Ascending aorta (tissue), 2 donors: Measurements from ENCODE around the gene BICDL1. TPM values are rescaled to one million over a fixed set of nuclear protein-coding genes. Genes with fewer than 3 reads are reported as not detected.

Experiments used
- DNase-seq, 2 donors: peaks; one replicate each; pipeline ENCODE4 v3.0.0-alpha.2; 2019; ENCODE audit warnings: low spot score in 2 of 2
- H3K27ac ChIP-seq, 2 donors: fragments of 200-600 bp; sonication (generic); one replicate each; pipeline ENCODE4 v1.5.1; 2016 to 2017; ENCODE audit warnings: mild to moderate bottlenecking in 1 of 2
- H3K27me3 ChIP-seq: fragments of 200-600 bp; sonication (generic); one replicate; pipeline ENCODE4 v1.5.1; 2017
- H3K36me3 ChIP-seq, 2 donors: fragments of 200-600 bp; sonication (generic); one replicate each; pipeline ENCODE4 v1.5.1; 2016
- H3K4me1 ChIP-seq, 2 donors: fragments of 200-600 bp; sonication (generic); one replicate each; pipeline ENCODE4 v1.5.1; 2016 to 2017; ENCODE audit warnings: mild to moderate bottlenecking in 1 of 2
- H3K4me3 ChIP-seq, 2 donors: fragments of 200-600 bp; sonication (generic); one replicate each; pipeline ENCODE4 v1.5.1; 2016 to 2017; ENCODE audit warnings: mild to moderate bottlenecking in 1 of 2
- H3K9me3 ChIP-seq, 2 donors: fragments of 200-600 bp; sonication (generic); one replicate each; pipeline ENCODE4 v1.5.1; 2016
- CTCF ChIP-seq, 3 experiments: fragments of 200-600 bp in 2 of 3; fragments of 450-650 bp in 1 of 3; sonication (generic) in 2 of 3; IDR thresholded peaks; one replicate each; pipeline ENCODE4 v1.5.1; 2016 to 2019; ENCODE audit warnings: antibody characterized with exemption in 3 of 3, mild to moderate bottlenecking in 1 of 3, moderate library complexity in 1 of 3
- intact Hi-C: fragments of 100-400 bp; cut with DNase I; formaldehyde crosslinking; loops from one replicate; pipeline ENCODE4 v1.15.1; 2023
- total RNA-seq: library from RNA; depleted of rRNA; stranded (reverse); fragments of >200 nt; gene quantifications from one replicate; pipeline ENCODE4 v1.1.0, GENCODE V29; 2016

The BICDL1 gene
- not detected for total RNA-seq

- H3K4me1 ChIP-seq: peaks cover 0 to 12% of the 10 kb centered on the region in 2 donors
- peak within 1 kb of the TSS; percentile 66 to 68 for H3K4me3 ChIP-seq
- H3K36me3 ChIP-seq: no peaks in the 10 kb centered on the region
- no peak within 1 kb of the TSS for H3K27ac ChIP-seq
- no peaks in the 10 kb centered on the region for H3K27me3 ChIP-seq
- DNase-seq: peak; percentile 36 to 76
- no peaks in the 10 kb centered on the region for H3K9me3 ChIP-seq
- TF ChIP-seq CTCF (IDR thresholded peaks at IDR 0.05): no peak
- intact Hi-C loops: no loop called here
Observed at GRCh38 chr12:119988472-119989360, at the start of gene BICDL1. Gene BICDL1, plus strand, starts transcription at chr12:119989236. Its CDS starts 633 bp downstream, at chr12:119989869.

DNA sequence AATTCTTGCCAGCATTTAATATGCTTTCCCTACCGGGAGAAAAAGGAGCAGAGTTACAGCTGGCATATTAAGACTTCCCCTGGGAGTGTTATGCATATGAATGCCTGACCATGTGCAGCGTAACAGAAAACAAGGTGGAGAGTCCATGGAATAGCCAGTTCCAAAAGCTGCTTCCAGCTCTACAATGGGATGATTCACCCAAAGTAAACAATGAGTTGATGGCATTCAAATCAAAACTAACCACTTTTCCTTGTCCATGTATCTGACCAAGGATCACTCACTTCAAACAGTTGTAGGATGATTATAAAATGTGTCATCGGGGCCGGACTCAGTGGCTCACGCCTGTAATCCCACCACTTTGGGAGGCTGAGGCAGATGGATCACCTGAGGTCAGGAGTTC, 48.1 kb upstream of the BICDL1 start:
- no peak overlapping the region for H3K27ac ChIP-seq
- no peaks in the 10 kb centered on the region for H3K9me3 ChIP-seq
- intact Hi-C loops: no loop called here
- H3K27me3 ChIP-seq: no peaks in the 10 kb centered on the region
- no peak for TF ChIP-seq CTCF (IDR thresholded peaks at IDR 0.05)
- no peak overlapping the region for H3K4me3 ChIP-seq
- no peaks in the 10 kb centered on the region for H3K36me3 ChIP-seq
- DNase-seq: no peak
- no peaks in the 10 kb centered on the region for H3K4me1 ChIP-seq

GRCh38 chr12:119942386-119942785, 46.6 kb upstream of the BICDL1 start:
- H3K9me3 ChIP-seq: no peaks in the 10 kb centered on the region
- DNase-seq: no peak
- no peaks in the 10 kb centered on the region for H3K36me3 ChIP-seq
- H3K27ac ChIP-seq: no peak overlapping the region
- TF ChIP-seq CTCF (IDR thresholded peaks at IDR 0.05): no peak
- no peak overlapping the region for H3K4me3 ChIP-seq
- intact Hi-C loops: no loop called here
- H3K27me3 ChIP-seq: no peaks in the 10 kb centered on the region
- no peaks in the 10 kb centered on the region for H3K4me1 ChIP-seq

DNA sequence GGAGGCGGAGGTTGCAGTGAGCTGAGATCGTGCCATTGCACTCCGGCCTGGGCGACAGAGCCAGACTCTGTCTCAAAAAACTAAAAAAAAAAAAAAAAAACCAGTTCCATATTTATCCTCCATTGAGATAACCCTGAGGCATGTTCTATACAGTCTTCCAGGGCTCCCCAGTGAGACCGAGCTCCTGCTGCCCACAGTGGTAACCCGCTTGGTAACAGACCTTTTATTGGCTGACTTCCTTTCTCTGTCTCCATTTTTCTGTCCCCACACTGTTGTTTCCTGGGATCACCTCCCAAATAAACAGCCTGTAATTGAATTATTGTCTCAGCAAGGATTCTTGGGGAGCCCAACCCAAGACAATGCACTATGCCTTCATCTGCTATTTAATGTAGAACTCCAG, 42.8 kb upstream of the BICDL1 start:
- Histone ChIP-seq H3K4me1 (no peaks in the 10 kb centered on the region), H3K36me3 (no peaks in the 10 kb centered on the region), H3K9me3 (no peaks in the 10 kb centered on the region), H3K27me3 (no peaks in the 10 kb centered on the region), H3K4me3 (no peak overlapping the region), H3K27ac (no peak overlapping the region)
- no peak for DNase-seq
- TF ChIP-seq CTCF (IDR thresholded peaks at IDR 0.05): no peak
- intact Hi-C loops: no loop called here

DNA sequence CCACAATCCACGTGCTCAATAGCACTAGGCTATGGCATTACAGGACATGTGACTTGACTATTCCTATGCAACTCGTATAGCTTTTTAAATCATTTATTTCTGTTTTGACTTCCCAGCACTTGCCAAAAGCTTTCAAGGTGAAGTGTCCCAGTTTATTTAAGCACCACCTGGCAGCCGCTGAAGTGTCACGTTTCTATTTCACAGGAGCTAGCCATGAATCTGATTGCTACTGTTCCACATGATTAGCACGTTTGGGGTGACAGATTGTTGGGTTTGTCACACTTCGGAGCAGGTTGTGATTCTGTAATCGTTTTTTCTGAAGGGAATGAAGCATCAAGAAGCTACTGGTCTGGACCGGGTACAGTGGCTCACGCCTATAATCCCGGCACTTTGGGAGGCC, 39.9 kb upstream of the BICDL1 start:
- H3K27me3 ChIP-seq: no peaks in the 10 kb centered on the region
- H3K27ac ChIP-seq: no peak overlapping the region
- TF ChIP-seq CTCF (IDR thresholded peaks at IDR 0.05): no peak
- no peaks in the 10 kb centered on the region for H3K4me1 ChIP-seq
- intact Hi-C loops: no loop called here
- DNase-seq: no peak
- H3K9me3 ChIP-seq: no peaks in the 10 kb centered on the region
- H3K36me3 ChIP-seq: no peaks in the 10 kb centered on the region
- H3K4me3 ChIP-seq: no peak overlapping the region
